ENCODE measurements around the gene LOC101059915.
"Not testable (repeated sequence)": the region's sequence is repeated elsewhere in the genome, so short reads cannot be mapped to it uniquely, and the experiment has no call there.

GRCh38 chrX:71675636-71676035, 8.3 kb downstream of the LOC101059915 start:
- not testable (repeated sequence) for TF ChIP-seq CTCF (IDR thresholded peaks at IDR 0.05 in 4 of 5, conservative IDR thresholded peaks at IDR 0.05 in 1 of 5); POLR2A (IDR thresholded peaks at IDR 0.05)
